ENCODE data around the gene CASP1.
A peak's percentile ranks its signal among the peaks of the same experiment; 100 is the strongest.

GRCh38 chr11:105046898-105047579, 12.1 kb upstream of the CASP1 start:
- TF ChIP-seq POLR2AphosphoS5 (IDR thresholded peaks at IDR 0.05; ENCODE audit: low read depth, low read length) (no peak), SIN3A (IDR thresholded peaks at IDR 0.05; ENCODE audit: borderline replicate concordance, insufficient read depth, low read length) (peak; percentile 98)
